DOHH2 (cell line): ENCODE results near the gene ADARB1.

Experiments
- EZH2phosphoT487 ChIP-seq: fragments of 200-600 bp; sonication (generic); IDR thresholded peaks from 2 replicates; pipeline ENCODE4 v1.6.1; 2017; ENCODE audit warnings: borderline replicate concordance, mild to moderate bottlenecking, antibody characterized with exemption, low read length, moderate library complexity, mixed read lengths
- TF ChIP-seq, protein P1 (sequence below): fragments of 200-600 bp; sonication (generic); IDR thresholded peaks from one replicate; pipeline ENCODE4 v1.5.1; 2014; ENCODE audit warnings: antibody characterized with exemption, mild to moderate bottlenecking, low read depth, low read length; ENCODE audit not compliant: poor library complexity, severe bottlenecking

DNA sequence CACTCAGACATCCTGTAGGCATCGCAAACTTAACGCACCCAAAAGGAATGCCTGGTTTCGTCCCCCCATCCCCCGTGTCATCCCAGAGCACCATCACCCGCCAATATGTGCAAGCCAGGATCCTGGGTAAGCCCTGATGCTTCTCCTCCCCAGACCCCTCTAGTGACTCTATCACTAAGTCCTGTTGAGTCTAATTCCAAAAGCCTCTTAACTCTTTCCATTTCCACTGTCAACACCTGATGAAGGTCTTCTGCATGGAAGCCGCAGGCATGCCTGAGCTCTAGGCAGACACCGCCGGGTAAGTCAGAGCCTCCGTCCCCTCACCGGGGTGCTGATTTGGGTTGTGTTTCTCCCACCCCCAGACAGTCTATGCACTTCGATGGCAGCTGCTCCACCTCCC lies 5.3 kb upstream of the ADARB1 start:
- TF ChIP-seq, protein P1, sequence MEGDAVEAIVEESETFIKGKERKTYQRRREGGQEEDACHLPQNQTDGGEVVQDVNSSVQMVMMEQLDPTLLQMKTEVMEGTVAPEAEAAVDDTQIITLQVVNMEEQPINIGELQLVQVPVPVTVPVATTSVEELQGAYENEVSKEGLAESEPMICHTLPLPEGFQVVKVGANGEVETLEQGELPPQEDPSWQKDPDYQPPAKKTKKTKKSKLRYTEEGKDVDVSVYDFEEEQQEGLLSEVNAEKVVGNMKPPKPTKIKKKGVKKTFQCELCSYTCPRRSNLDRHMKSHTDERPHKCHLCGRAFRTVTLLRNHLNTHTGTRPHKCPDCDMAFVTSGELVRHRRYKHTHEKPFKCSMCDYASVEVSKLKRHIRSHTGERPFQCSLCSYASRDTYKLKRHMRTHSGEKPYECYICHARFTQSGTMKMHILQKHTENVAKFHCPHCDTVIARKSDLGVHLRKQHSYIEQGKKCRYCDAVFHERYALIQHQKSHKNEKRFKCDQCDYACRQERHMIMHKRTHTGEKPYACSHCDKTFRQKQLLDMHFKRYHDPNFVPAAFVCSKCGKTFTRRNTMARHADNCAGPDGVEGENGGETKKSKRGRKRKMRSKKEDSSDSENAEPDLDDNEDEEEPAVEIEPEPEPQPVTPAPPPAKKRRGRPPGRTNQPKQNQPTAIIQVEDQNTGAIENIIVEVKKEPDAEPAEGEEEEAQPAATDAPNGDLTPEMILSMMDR, result no peak
- TF ChIP-seq EZH2phosphoT487, result no peak
